H1 (cell line): ENCODE measurements around the gene RYR3. TPM values are rescaled to one million over a fixed set of nuclear protein-coding genes. Genes with fewer than 3 reads are reported as not detected.

Source experiments
- ASH2L ChIP-seq: fragments of 200-600, 300-600 bp; sonication (generic); IDR thresholded peaks from one replicate; pipeline ENCODE4 v1.7.1; 2017; ENCODE audit warnings: low read length
- RAD21 ChIP-seq, 2 experiments: IDR thresholded peaks in 1 of 2; conservative IDR thresholded peaks in 1 of 2; 2 replicates each; pipeline ENCODE4 v1.6.1; 2011; ENCODE audit warnings: low read depth in 2 of 2, low read length in 2 of 2, improper control_type of control experiment in 1 of 2, inconsistent platforms in 1 of 2, mild to moderate bottlenecking in 1 of 2, moderate library complexity in 1 of 2
- RXRA ChIP-seq: IDR thresholded peaks from 2 replicates; pipeline ENCODE4 v1.6.1; 2011; ENCODE audit warnings: low read depth, mild to moderate bottlenecking, low read length, moderate library complexity; ENCODE audit not compliant: insufficient read depth
- polyA plus RNA-seq, 7 experiments: library from polyadenylated mRNA; depleted of rRNA in 3 of 7; stranded (reverse) in 5 of 7; unstranded in 2 of 7; fragments of >200 nt in 5 of 7; fragments of 200-250 nt in 2 of 7; gene quantifications; 1 replicate in 5 of 7; 2 replicates in 1 of 7; 4 replicates in 1 of 7; pipeline versions ENCODE4 v1.2.1 to v1.2.3, GENCODE V29; 2011 to 2013; ENCODE audit warnings: missing spikeins in 2 of 7, mixed read lengths in 2 of 7
- total RNA-seq: library from RNA; stranded (reverse); fragmentation: NEBNext Ultra II Directional; extraction: Animal tissue kit (Norgen Biotek cat#: 25700); gene quantifications from 2 replicates; pipeline ENCODE4 v1.2.1, GENCODE V29; 2021

The RYR3 gene
- total and polyA plus RNA-seq, 2 of the 8 experiments (the other 6 are each of a cell fraction or from before 2014, with no cell fraction given), result 0.33 to 3.4 TPM

GRCh38 chr15:33693166-33693800 lies 382.5 kb downstream of the RYR3 start (continued):
- TF ChIP-seq RAD21 (IDR thresholded peaks at IDR 0.05 in 1 of 2, conservative IDR thresholded peaks at IDR 0.05 in 1 of 2; ENCODE audit: low read depth in 2 of 2, low read length in 2 of 2) (no peak), RXRA (no peak), ASH2L (no peak)
